AG04449 (cell line): ENCODE data around the gene NTRK3.

Source experiments
- CTCF ChIA-PET: fragments of 350-600 bp; formaldehyde crosslinking; extraction: SDS; loops from one replicate; lab custom pipeline; 2021; ENCODE audit warnings: antibody characterized with exemption; lab: Yijun Ruan, JAX
- POLR2A ChIA-PET: fragments of 400-600, 350-600 bp; formaldehyde crosslinking; extraction: SDS; loops from one replicate; lab custom pipeline; 2020; ENCODE audit warnings: antibody characterized with exemption, inconsistent platforms; lab: Yijun Ruan, JAX
- DNase-seq: peaks from one replicate; pipeline ENCODE4 v3.0.0-alpha.2; 2010; ENCODE audit warnings: low read depth, low spot score
- H3K4me3 ChIP-seq: 2 replicates; pipeline ENCODE4 v1.5.1; 2011; ENCODE audit warnings: low read depth, mild to moderate bottlenecking, control low read depth, low read length
- CTCF ChIP-seq: IDR thresholded peaks from one replicate; pipeline ENCODE4 v1.5.1; 2011; ENCODE audit warnings: mild to moderate bottlenecking, moderate library complexity, low read length, control low read depth, inconsistent platforms; ENCODE audit not compliant: insufficient read depth; ENCODE audit errors: missing control alignments

Gene NTRK3

GRCh38 chr15:88049506-88049905, 207.0 kb downstream of the NTRK3 start:
- no peak overlapping the region for H3K4me3 ChIP-seq
- DNase-seq, result no peak
- CTCF ChIA-PET, result no interaction called here
- POLR2A ChIA-PET, result no interaction called here
- TF ChIP-seq CTCF, result no peak

DNA sequence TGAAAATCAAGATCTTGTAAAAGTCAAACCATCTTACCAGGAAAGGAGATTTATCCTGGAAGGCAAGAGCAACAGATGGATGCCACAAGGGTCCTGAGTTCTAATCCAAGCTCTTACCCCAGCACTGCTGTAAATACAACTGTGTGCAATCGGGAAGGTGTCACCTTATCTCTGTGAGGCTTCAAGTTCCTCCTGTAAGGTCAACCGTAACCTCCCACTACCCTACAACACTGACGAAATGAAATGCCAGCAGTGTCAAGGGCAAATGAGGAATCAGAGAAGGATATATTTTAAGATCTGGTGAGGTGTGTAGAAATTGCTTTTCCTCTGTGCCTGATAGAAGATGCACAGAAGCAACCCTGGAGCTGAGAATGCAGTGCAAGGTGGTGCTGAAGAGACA, 207.8 kb downstream of the NTRK3 start:
- H3K4me3 ChIP-seq, result no peak overlapping the region
- TF ChIP-seq CTCF, result no peak
- ChIA-PET CTCF (no interaction called here), POLR2A (no interaction called here)
- no peak for DNase-seq

DNA sequence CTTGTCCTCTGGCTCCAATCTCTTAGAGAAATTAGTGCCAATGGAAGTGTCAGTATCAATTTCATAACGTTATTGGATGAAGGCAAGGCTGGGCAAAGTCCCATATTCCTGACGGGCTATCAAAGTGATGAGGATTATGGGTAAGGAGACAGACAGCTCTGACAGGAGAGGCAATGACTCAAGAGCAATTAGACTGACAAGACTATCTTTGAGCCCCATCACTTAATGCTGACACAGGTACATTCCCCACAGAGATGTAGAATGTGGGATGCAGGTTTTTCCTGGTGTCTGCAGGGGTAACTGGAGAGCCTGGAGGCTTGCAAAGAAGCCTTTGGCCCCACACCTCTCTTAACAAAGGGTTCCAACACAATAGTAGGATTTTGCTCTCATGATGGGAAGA, 208.3 kb downstream of the NTRK3 start:
- DNase-seq, result no peak
- no peak overlapping the region for H3K4me3 ChIP-seq
- CTCF ChIA-PET, result no interaction called here
- no peak for TF ChIP-seq CTCF
- POLR2A ChIA-PET, result no interaction called here

DNA sequence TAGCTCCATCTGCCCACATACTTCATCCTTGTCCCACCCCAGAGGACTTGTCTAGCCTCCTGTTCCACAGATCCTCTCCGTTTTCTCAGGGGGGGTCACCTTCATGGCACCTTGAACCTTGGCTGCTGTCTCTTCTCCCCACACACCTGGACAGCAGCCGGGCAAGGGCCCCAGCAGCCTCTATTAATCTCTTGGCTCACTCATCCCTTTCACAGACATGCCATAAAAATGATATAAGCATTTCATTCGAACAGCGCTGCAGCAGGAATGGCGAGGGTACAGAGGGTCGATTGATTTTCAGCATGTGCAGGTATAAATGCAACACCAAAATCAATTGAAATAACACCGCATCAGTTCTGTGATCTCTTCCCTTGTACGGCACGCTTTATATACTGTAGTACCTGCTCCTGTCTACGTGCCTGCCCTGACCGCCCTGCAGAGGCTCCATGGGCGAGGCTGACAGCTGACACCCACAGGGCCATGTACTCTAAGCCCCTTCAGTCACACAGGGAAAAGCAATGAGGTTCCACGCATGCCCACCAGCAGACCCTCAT, 209.9 kb downstream of the NTRK3 start:
- POLR2A ChIA-PET, result no interaction called here
- H3K4me3 ChIP-seq, result no peak overlapping the region
- no peak for DNase-seq
- CTCF ChIA-PET, result no interaction called here
- TF ChIP-seq CTCF, result no peak

DNA sequence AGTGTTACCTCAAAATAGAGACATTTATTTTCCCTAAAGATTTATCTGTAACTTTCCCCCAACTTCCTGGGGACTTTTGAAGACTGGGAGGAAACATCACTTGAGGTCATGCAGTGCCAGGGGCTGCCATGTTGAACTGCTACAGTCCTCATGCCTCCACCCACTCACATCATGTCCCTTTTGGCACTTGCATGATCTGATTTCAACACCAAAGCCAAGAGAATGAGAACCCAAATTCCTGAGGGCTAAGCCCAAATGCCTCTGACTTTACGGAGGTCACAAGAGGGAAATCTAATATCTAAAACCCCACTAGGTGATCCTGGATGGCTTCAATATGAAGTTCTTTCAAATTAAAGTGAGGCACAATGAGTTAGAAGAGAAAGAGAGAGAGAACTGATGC, 213.1 kb downstream of the NTRK3 start:
- ChIA-PET POLR2A (no interaction called here), CTCF (no interaction called here)
- no peak overlapping the region for H3K4me3 ChIP-seq
- no peak for DNase-seq
- TF ChIP-seq CTCF, result no peak

DNA sequence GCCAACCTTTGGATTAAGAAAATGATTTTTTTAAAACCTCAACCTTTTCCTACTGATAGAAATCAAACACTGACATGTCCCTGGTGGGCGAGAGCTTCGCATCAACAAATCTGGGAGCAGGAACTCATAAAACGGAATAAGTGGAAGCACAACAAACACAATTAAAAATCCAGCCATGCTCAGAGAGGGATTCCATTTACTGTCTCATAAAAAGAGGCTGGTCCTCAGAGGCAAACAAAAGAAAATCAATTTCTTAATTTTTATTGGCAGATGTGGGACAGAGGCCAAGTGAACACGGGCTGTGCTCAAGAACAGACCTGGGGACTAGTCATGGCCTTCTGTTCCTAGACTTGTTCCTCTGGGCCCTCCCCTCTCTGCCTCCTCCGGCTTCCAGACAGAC, 214.5 kb downstream of the NTRK3 start:
- no peak overlapping the region for H3K4me3 ChIP-seq
- no peak for DNase-seq
- no peak for TF ChIP-seq CTCF
- POLR2A ChIA-PET, result no interaction called here
- CTCF ChIA-PET, result no interaction called here

- no peak for TF ChIP-seq CTCF
- no peak overlapping the region for H3K4me3 ChIP-seq
- ChIA-PET POLR2A (no interaction called here), CTCF (no interaction called here)
- DNase-seq, result no peak
Measured at GRCh38 chr15:88040516-88040915, 216.0 kb downstream of the NTRK3 start.
